GM19455 (cell line): ENCODE results near the gene BCL2L11.

Experiments used
- ATAC-seq: cut with Tn5 transposase; IDR thresholded peaks from one replicate; pipeline ENCODE4 v1.9.1; 2021; ENCODE audit not compliant: unreplicated experiment

Gene BCL2L11

GRCh38 chr2:111167076-111167862 lies 46.6 kb downstream of the BCL2L11 start:
- ATAC-seq, result no peak

- ATAC-seq, result no peak
Measured at GRCh38 chr2:111167863-111168162, 47.1 kb downstream of the BCL2L11 start.

- peak; percentile 69 for ATAC-seq
Measured at GRCh38 chr2:111168528-111169239, 48.0 kb downstream of the BCL2L11 start.

GRCh38 chr2:111169268-111169667 lies 48.6 kb downstream of the BCL2L11 start:
- no peak for ATAC-seq

GRCh38 chr2:111169924-111170323 lies 49.2 kb downstream of the BCL2L11 start:
- ATAC-seq, result no peak

- no peak for ATAC-seq
Measured at GRCh38 chr2:111171337-111171930, 50.7 kb downstream of the BCL2L11 start.

- ATAC-seq, result no peak
Measured at GRCh38 chr2:111172666-111173065, 52.0 kb downstream of the BCL2L11 start.

GRCh38 chr2:111173338-111173737 lies 52.6 kb downstream of the BCL2L11 start:
- no peak for ATAC-seq

- ATAC-seq, result no peak
Measured at GRCh38 chr2:111173856-111174255, 53.1 kb downstream of the BCL2L11 start.

GRCh38 chr2:111175615-111176014 lies 54.9 kb downstream of the BCL2L11 start:
- ATAC-seq, result no peak

GRCh38 chr2:111176388-111176787 lies 55.7 kb downstream of the BCL2L11 start:
- no peak for ATAC-seq

GRCh38 chr2:111176867-111177266 lies 56.2 kb downstream of the BCL2L11 start:
- no peak for ATAC-seq

- ATAC-seq, result no peak
Measured at GRCh38 chr2:111178296-111178695, 57.6 kb downstream of the BCL2L11 start.

GRCh38 chr2:111178730-111179405 lies 58.2 kb downstream of the BCL2L11 start:
- no peak for ATAC-seq

GRCh38 chr2:111182121-111182520 lies 61.4 kb downstream of the BCL2L11 start:
- no peak for ATAC-seq

GRCh38 chr2:111182740-111183139 lies 62.0 kb downstream of the BCL2L11 start:
- ATAC-seq, result no peak

- ATAC-seq, result no peak
Measured at GRCh38 chr2:111184725-111185310, 64.1 kb downstream of the BCL2L11 start.

GRCh38 chr2:111185361-111186022 lies 64.8 kb downstream of the BCL2L11 start:
- ATAC-seq, result no peak

- ATAC-seq, result no peak
Measured at GRCh38 chr2:111186121-111186715, 65.5 kb downstream of the BCL2L11 start.

- ATAC-seq, result no peak
Measured at GRCh38 chr2:111186933-111187332, 66.2 kb downstream of the BCL2L11 start.
